ENCODE data around the gene STIM2. TPM values are rescaled to one million over a fixed set of nuclear protein-coding genes. Genes with fewer than 3 reads are reported as not detected.
"Not testable (repeated sequence)": the region's sequence is repeated elsewhere in the genome, so short reads cannot be mapped to it uniquely, and the experiment has no call there.

STIM2 gene
- total RNA-seq, 1 donor from 2014 or later = 51.0 TPM

DNA sequence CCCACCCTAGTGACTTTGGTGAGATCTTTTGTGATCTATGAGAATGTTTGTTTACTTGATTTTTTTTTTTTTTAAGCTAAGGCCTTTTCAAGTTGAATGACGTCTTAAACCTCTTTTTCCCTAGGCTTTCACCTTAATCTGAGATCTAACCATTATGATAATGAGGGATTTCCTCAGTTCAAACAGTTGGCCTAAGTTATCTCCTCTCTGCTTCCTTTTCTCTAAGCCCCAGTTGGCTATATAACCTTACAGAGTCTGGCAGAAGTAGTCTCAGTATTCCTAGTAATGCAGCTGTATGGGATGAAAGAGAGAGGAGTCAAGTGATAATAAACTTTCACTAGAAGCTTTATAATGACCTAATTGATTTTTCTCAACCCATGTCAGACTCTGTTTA is 99.0 kb downstream of the STIM2 start:
- no peak overlapping the region for H3K4me3 Mint-ChIP-seq
- H3K27ac Mint-ChIP-seq = peak overlapping the region; percentile 7
- H3K27me3 Mint-ChIP-seq (ENCODE audit: low read depth) = no peaks in the 10 kb centered on the region
- peaks cover 30% of the 10 kb centered on the region for H3K4me1 Mint-ChIP-seq
- no peaks in the 10 kb centered on the region for H3K9me3 Mint-ChIP-seq
- no peak for DNase-seq (ENCODE audit: low spot score in 2 of 2, unreplicated experiment in 2 of 2)
- no peak for TF ChIP-seq CTCF (IDR thresholded peaks at IDR 0.05; ENCODE audit: unreplicated experiment)
- H3K36me3 Mint-ChIP-seq = peaks cover 9% of the 10 kb centered on the region

DNA sequence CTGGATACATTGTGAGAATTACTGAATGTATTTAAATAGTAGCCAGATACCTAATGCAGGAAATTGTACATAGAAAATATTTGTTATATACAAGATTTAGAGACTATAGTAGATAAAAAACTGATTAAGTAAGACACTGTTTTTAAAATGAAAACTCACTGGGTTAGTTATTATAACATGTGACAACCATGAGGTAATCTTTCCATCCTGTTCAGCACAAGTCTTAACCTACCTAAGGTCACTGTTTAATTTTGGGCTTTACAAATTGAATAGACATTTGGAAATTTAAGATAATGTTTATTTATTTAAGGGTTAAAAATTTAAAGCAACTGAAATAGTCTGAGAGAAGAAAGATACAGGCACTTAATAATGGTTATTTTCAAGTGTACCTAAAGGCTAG is 102.1 kb downstream of the STIM2 start:
- no peak overlapping the region for H3K27ac Mint-ChIP-seq
- DNase-seq (ENCODE audit: low spot score in 2 of 2, unreplicated experiment in 2 of 2) = no peak
- H3K4me3 Mint-ChIP-seq = no peak overlapping the region
- peaks cover 9% of the 10 kb centered on the region for H3K36me3 Mint-ChIP-seq
- TF ChIP-seq CTCF (IDR thresholded peaks at IDR 0.05; ENCODE audit: unreplicated experiment) = no peak
- H3K27me3 Mint-ChIP-seq (ENCODE audit: low read depth) = no peaks in the 10 kb centered on the region
- peaks cover 36% of the 10 kb centered on the region for H3K4me1 Mint-ChIP-seq
- H3K9me3 Mint-ChIP-seq = no peaks in the 10 kb centered on the region

DNA sequence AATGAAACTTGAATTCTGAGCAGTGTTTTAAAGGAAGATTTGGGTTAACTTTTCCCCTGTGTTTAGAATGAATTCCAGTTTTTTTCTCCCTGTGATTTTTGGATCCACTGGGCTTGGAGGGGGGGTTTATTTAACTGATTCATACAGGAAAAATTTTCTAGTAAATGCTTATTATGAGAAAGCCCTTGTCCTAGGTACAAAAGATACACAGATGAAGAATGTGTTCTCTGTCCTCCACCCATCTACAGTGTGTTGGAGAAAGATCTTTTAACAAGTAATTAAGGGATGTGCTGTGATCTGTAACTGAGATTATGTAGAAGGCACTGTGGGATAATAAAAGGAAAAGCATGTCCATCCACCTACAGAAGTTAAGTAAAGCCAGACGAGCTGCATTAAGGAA is 103.9 kb downstream of the STIM2 start:
- TF ChIP-seq CTCF (IDR thresholded peaks at IDR 0.05; ENCODE audit: unreplicated experiment) = no peak
- Mint-ChIP-seq H3K27ac (no peak overlapping the region), H3K27me3 (ENCODE audit: low read depth) (no peaks in the 10 kb centered on the region), H3K9me3 (no peaks in the 10 kb centered on the region), H3K4me1 (peaks cover 34% of the 10 kb centered on the region), H3K4me3 (no peak overlapping the region), H3K36me3 (peaks cover 2% of the 10 kb centered on the region)
- no peak for DNase-seq (ENCODE audit: low spot score in 2 of 2, unreplicated experiment in 2 of 2)

DNA sequence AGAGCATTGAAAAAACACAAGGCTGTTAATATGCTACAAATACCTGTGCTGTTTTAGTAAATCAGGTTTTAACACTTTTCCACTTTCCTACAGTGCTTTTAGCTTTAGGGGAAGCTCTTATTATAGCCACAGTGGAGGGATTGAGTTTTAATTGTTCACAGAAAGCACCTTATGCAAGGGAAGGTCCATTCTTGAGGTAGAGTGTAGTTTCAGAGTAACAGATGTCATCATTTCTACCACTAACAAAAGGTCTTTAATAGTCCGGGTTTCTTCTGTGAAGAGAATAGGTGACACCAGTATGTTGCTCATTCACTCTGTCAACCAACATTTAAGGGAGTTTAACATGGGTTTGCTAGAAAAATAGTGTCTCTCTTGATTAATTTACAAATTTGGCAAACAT is 104.4 kb downstream of the STIM2 start:
- DNase-seq (ENCODE audit: low spot score in 2 of 2, unreplicated experiment in 2 of 2) = no peak
- H3K36me3 Mint-ChIP-seq = peaks cover 2% of the 10 kb centered on the region
- no peak for TF ChIP-seq CTCF (IDR thresholded peaks at IDR 0.05; ENCODE audit: unreplicated experiment)
- no peaks in the 10 kb centered on the region for H3K27me3 Mint-ChIP-seq (ENCODE audit: low read depth)
- no peak overlapping the region for H3K27ac Mint-ChIP-seq
- no peaks in the 10 kb centered on the region for H3K9me3 Mint-ChIP-seq
- peaks cover 31% of the 10 kb centered on the region for H3K4me1 Mint-ChIP-seq
- no peak overlapping the region for H3K4me3 Mint-ChIP-seq

DNA sequence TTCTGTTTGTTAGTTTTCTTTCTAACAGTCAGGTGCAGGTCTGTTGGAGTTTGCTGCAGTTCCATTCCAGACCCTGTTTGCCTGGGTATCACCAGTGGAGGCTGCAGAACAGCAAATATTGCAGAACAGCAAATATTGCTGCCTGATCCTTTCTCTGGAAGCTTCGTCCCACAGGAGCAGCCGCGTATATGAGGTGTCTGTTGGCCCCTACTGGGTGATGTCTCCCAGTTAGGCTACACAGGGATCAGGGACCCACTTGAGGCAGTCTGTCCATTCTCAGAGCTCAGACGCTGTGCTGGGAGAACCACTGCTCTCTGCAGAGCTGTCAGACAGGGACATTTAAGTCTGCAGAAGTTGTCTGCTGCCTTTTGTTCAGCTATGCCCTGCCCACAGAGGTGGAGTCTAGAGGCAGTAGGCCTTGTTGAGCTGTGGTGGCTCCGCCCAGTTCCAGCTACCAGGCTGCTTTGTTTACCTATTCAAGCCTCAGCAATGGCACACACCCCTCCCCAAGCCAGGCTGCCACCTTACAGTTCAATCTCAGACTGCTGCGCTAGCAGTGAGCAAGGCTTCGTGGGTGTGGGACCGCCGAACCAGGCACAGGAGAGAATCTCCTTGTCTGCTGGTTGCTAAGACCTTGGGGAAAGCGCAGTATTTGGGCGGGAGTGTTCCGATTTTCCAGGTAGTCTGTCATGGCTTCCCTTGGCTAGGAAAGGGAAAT is 115.0 kb downstream of the STIM2 start:
- H3K36me3 Mint-ChIP-seq = peaks cover 14% of the 10 kb centered on the region
- DNase-seq (ENCODE audit: low spot score in 2 of 2, unreplicated experiment in 2 of 2); H3K4me1 Mint-ChIP-seq: not testable (repeated sequence)

DNA sequence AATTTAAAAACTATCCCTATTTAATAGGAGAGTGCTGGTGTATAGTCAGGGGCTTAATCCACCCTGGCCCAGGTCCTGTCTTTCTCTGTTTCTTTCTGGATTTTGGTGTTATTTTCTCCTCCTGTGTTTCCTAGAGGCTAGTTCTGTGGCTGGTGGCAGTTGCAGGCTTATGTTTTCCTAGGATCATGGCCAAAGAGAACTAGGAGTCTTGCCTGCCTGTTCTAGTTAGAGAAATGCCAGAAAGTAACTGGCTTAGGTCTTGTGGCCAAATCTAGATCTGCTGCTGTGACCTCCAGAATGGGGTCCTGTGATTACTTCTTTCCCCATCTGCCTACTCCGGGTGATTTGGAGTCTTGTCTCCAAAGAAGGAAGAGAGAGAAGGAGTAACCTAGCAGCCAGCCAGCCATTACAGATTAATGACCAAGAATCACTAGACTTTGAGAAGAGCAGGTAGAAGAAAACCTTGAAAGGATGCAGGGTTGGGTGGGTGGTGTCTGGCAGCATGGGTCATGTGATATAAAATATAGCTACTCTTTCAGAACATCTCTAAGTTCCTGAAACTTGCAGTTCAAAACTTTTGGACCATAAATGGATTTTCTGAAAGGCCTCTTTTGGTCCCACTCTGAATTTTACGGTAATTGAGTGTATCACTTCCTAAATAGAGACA is 117.9 kb downstream of the STIM2 start:
- H3K36me3 Mint-ChIP-seq = peaks cover 2% of the 10 kb centered on the region
- no peak for TF ChIP-seq CTCF (IDR thresholded peaks at IDR 0.05; ENCODE audit: unreplicated experiment)
- no peaks in the 10 kb centered on the region for H3K4me1 Mint-ChIP-seq
- no peak overlapping the region for H3K4me3 Mint-ChIP-seq
- H3K27ac Mint-ChIP-seq = no peak overlapping the region
- no peak for DNase-seq (ENCODE audit: low spot score in 2 of 2, unreplicated experiment in 2 of 2)
- peaks cover 6% of the 10 kb centered on the region for H3K9me3 Mint-ChIP-seq
- no peaks in the 10 kb centered on the region for H3K27me3 Mint-ChIP-seq (ENCODE audit: low read depth)

More for the DNA sequence above, 115.0 kb downstream of the STIM2 start:
- not testable (repeated sequence) for H3K4me3 Mint-ChIP-seq; H3K27ac Mint-ChIP-seq; H3K27me3 Mint-ChIP-seq (ENCODE audit: low read depth)
- H3K9me3 Mint-ChIP-seq = peaks cover 12% of the 10 kb centered on the region
